Activated CD4-positive, alpha-beta T cell treated with anti-CD3 and anti-CD28 coated beads, Interleukin-2, amount 10 ng/mL, durations not matched to agents 24 days and 14 days (primary cell): ENCODE data around the gene COL20A1. TPM values are rescaled to one million over a fixed set of nuclear protein-coding genes. Genes with fewer than 3 reads are reported as not detected.

ENCODE experiments used
- DNase-seq: peaks from one replicate; pipeline ENCODE4 v3.0.0; 2022
- H3K27ac Mint-ChIP-seq: one replicate; pipeline ENCODE4 v1.8.0; 2022; ENCODE audit warnings: mild to moderate bottlenecking, mixed read lengths
- H3K27me3 Mint-ChIP-seq: one replicate; pipeline ENCODE4 v1.8.0; 2022; ENCODE audit warnings: mixed read lengths
- H3K36me3 Mint-ChIP-seq: one replicate; pipeline ENCODE4 v1.8.0; 2022; ENCODE audit warnings: low read depth, mild to moderate bottlenecking, mixed read lengths
- H3K4me1 Mint-ChIP-seq: one replicate; pipeline ENCODE4 v1.8.0; 2021; ENCODE audit warnings: mixed read lengths
- H3K4me3 Mint-ChIP-seq: one replicate; pipeline ENCODE4 v1.8.0; 2022; ENCODE audit warnings: mild to moderate bottlenecking, moderate library complexity, mixed read lengths
- H3K9me3 Mint-ChIP-seq: one replicate; pipeline ENCODE4 v1.8.0; 2021; ENCODE audit warnings: mixed read lengths
- intact Hi-C: fragments of 100-400 bp; cut with micrococcal nuclease; formaldehyde crosslinking; loops from one replicate; pipeline ENCODE4 v1.15.1; 2023
- total RNA-seq: library from RNA; stranded (reverse); gene quantifications from 2 replicates; pipeline ENCODE4 v1.2.3, GENCODE V29; 2022

COL20A1 gene
- total RNA-seq, 1 donor from 2014 or later: not detected

DNA sequence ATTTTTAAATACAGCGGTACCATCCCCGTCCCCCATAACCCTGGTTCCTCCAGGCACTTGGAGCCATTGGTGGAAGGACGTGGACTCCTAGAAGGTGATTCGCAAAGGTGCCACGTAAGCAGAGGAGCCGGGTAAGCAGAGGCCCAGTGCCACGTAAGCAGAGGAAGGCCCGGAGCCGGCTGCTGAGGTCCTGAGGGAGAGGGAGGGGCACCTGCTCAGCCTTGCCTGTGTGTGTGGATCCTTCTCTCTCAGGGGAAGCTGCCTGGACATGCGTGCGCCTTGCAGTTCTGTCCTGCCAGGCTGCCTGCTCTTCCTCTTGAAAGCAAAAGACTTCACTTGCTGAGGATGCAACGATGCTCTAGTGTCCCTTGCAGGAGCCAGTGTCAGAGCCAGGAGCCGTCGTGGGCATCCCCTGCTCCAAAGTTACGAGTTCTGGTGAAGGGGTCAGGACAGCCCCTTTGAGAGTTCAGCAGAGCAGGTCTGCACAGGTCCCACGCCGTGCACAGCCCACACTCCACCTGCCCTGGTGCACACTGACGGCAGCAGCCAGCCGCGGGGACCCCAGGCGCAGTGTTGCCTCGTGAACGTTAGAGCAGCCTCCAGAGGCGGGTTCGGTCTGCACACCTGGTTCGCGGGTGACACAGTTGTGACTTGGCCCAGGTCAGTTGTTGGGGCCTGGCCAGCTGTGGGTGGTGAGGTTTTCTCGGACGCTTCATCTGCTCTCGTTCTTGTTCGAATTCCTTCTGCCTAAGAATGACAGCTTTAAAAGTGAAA is 36.9 kb upstream of the COL20A1 start:
- no peaks in the 10 kb centered on the region for H3K9me3 Mint-ChIP-seq

DNA sequence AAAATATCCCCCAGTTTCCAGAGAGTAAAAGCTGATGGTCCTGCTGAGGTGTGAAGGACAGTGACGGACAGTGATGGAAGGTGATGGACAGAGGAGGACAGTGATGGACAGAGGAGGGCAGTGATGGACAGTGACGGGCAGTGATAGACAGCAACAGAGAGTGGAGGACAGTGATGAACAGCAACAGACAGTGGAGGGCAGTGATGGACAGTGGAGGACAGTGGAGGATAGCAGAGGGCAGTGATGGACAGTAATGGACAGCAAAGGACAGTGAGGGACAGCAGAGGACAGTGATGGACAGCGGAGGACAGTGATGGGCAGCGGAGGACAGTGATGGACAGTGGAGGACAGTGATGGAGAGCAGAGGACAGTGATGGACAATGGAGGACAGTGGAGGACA is 36.0 kb upstream of the COL20A1 start:
- intact Hi-C loops: no loop called here
- no peak overlapping the region for H3K27ac Mint-ChIP-seq
- no peaks in the 10 kb centered on the region for H3K4me1 Mint-ChIP-seq
- no peaks in the 10 kb centered on the region for H3K9me3 Mint-ChIP-seq
- no peak overlapping the region for H3K4me3 Mint-ChIP-seq
- no peak for DNase-seq
- H3K36me3 Mint-ChIP-seq: no peaks in the 10 kb centered on the region
- peaks cover 34% of the 10 kb centered on the region for H3K27me3 Mint-ChIP-seq

More for the DNA sequence above, 36.9 kb upstream of the COL20A1 start:
- DNase-seq: no peak
- peaks cover 30% of the 10 kb centered on the region for H3K27me3 Mint-ChIP-seq
- no peak overlapping the region for H3K27ac Mint-ChIP-seq
- intact Hi-C loops: no loop called here
- no peaks in the 10 kb centered on the region for H3K4me1 Mint-ChIP-seq
- no peak overlapping the region for H3K4me3 Mint-ChIP-seq
- no peaks in the 10 kb centered on the region for H3K36me3 Mint-ChIP-seq

DNA sequence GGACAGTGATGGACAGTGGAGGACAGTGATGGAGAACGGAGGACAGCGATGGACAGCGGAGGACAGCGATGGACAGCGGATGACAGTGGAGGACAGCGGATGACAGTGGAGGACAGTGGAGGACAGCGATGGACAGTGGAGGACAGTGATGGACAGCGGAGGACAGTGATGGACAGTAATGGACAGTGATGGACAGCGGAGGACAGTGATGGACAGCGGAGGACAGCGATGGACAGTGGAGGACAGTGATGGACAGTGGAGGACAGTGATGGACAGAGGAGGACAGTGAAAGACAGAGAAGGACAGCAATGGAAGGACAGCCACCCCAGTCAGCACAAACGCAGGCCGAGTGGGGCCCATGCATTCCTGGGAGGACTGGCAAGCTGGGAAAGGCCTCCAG is 35.4 kb upstream of the COL20A1 start:
- intact Hi-C loops: no loop called here
- no peaks in the 10 kb centered on the region for H3K9me3 Mint-ChIP-seq
- peak overlapping the region; percentile 28 for H3K27ac Mint-ChIP-seq
- peaks cover 34% of the 10 kb centered on the region for H3K27me3 Mint-ChIP-seq
- H3K4me3 Mint-ChIP-seq: no peak overlapping the region
- DNase-seq: no peak
- peaks cover 2% of the 10 kb centered on the region for H3K4me1 Mint-ChIP-seq
- no peaks in the 10 kb centered on the region for H3K36me3 Mint-ChIP-seq

DNA sequence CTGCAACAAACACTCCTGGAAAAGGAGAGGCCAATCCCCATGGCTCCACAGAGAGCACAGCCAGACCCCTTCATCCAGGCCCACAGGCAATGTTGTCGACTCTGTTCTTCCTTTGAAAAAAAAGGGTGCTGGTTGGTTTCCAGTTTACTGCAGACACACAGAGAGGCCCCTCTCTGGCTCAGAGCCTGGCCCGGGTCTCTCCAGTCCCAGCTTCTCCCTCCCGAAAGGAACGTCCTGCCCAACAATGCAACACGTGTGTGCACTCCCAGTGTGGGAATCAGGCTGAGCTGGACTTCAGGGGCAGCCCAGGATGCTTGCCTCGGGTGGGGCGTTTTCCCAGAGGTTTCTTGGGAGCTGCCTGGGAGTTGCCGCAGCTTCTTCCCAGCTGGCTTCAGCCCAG is 34.2 kb upstream of the COL20A1 start:
- H3K27me3 Mint-ChIP-seq: peaks cover 30% of the 10 kb centered on the region
- H3K4me3 Mint-ChIP-seq: no peak overlapping the region
- DNase-seq: no peak
- H3K4me1 Mint-ChIP-seq: peaks cover 2% of the 10 kb centered on the region
- H3K9me3 Mint-ChIP-seq: no peaks in the 10 kb centered on the region
- H3K27ac Mint-ChIP-seq: no peak overlapping the region
- intact Hi-C loops: no loop called here
- H3K36me3 Mint-ChIP-seq: no peaks in the 10 kb centered on the region

DNA sequence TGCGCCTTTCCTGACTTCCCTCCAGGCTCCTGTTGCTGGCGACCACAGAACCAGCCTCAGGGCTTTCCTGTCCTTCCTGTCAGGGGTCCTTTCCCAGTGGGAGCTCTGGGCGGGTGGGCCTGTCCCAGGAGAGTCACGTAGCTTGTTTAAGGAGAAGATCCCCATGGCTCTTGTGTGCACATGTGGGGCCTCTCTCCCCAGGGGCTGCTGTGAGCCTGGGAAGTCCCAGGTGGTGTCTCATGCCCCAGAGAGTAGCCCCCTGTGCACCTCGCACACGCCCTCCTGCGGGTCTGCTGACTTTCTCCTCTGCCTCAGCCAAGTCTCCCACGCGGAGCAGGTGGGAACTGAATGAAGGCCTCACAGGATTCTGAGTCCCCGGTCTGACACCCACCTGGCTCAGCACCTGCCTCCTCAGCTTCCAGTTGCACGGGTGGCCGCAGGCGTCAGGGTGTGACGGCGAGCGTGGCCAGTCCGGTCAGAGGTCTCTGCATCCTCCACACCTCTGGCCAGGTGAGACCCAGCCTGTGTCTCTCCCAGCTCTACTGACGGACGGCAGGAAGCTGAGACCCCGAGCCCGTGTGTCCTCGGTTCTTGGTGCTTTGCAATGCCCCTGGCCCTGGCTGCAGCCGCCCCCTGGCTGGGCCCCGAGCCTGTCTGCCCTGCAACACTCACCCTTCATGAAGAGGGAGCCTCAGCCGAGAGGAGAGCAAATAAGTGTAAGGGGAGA is 33.1 kb upstream of the COL20A1 start:
- H3K27ac Mint-ChIP-seq: no peak overlapping the region
- H3K27me3 Mint-ChIP-seq: peaks cover 29% of the 10 kb centered on the region
- H3K4me3 Mint-ChIP-seq: no peak overlapping the region
- DNase-seq: no peak
- intact Hi-C loops: no loop called here
- H3K4me1 Mint-ChIP-seq: peaks cover 2% of the 10 kb centered on the region
- H3K9me3 Mint-ChIP-seq: no peaks in the 10 kb centered on the region
- no peaks in the 10 kb centered on the region for H3K36me3 Mint-ChIP-seq

DNA sequence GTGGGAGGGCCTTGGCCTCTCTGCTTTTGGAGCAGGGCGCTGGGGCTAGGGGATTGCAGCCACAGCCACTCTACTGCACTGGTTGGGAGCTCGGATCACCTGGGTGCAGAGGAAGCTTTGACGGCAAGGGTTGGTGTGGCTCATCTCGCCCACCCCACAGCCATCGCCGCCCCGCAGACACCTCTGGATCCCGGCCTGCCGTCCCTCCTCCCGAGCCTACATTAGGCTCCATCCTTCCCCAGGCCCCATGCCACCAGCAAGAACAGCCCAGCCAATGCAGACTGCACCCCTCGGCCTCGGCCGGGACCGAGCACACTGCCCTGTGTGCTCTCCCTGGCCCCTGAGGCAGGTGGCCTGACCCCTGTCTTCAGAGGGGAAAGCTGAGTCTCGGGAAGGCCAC is 32.5 kb upstream of the COL20A1 start:
- intact Hi-C loops: no loop called here
- H3K36me3 Mint-ChIP-seq: no peaks in the 10 kb centered on the region
- DNase-seq: no peak
- no peak overlapping the region for H3K4me3 Mint-ChIP-seq
- H3K27me3 Mint-ChIP-seq: peaks cover 24% of the 10 kb centered on the region
- peaks cover 2% of the 10 kb centered on the region for H3K4me1 Mint-ChIP-seq
- no peaks in the 10 kb centered on the region for H3K9me3 Mint-ChIP-seq
- no peak overlapping the region for H3K27ac Mint-ChIP-seq

DNA sequence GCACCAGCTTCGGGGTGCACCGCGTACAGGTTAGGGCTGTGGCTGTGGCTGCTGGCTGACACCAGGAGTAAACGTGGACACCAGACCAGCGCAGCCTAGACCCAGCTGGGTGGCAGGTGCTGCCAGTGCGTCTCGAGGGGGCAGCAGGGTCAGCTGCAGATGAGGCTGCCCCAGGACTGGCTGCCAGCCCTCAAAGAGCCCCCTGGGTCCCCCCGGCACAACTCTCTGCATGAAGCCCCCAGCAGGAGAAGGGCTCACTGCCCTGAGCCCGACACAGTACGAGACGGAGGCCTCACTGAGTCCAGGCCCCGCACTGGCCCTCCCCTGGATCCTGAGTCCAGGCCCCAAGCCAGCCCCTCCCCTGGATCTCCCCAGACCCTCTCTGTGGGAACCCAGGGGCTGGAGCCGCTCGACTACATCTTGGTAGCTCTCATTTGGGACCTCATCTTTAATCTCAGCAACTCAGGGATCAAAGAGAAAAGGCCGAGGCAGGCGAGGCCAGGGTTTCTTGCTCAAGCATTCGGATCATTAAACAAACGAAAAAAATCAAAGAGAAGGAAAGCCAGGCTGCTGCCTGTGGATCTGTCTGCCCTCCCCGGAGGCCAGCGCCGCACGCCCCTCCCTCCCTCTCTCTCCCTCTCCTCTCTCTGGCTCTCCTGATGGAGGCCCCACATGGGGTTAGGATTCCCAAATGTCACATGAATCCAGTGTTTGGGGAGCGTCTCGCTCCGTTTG is 31.8 kb upstream of the COL20A1 start:
- intact Hi-C loops: no loop called here

DNA sequence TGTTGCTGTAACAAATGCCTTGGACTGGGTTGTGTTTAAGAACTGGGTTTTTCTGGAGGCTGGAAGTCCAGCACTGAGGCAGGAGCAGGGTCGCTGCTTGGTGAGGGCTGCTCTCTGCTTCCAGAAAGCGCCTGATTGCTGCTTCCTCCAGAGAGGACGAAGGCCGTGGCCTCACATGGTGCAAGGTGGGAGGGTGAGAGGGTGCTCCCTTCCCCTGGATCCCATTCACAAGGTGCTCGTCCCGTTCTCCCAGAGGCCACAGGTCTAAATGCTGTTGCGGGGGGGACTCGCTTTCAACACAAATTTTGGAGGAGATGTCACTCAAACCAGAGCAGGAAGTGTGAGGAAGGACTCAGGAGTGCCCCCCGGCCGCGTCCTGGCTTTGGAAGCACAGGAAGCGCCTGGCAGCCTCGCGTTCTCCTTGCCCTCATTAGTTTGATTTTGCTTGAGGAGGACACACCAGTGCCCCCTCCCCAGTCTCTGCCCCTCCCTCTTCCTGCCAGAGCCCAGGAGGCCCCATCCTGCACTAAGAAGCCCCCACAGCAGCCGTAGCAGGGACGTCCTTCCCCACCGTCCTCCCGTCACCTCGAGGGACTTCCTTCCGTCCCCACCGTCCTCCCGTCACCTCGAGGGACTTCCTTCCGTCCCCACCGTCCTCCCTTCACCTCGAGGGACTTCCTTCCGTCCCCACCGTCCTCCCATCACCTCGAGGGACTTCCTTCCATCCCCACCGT is 31.0 kb upstream of the COL20A1 start:
- intact Hi-C loops: no loop called here
- H3K9me3 Mint-ChIP-seq: no peaks in the 10 kb centered on the region
- no peak overlapping the region for H3K27ac Mint-ChIP-seq
- DNase-seq: no peak
- peak overlapping the region; percentile 47 for H3K4me3 Mint-ChIP-seq
- H3K36me3 Mint-ChIP-seq: no peaks in the 10 kb centered on the region
- peaks cover 14% of the 10 kb centered on the region for H3K27me3 Mint-ChIP-seq
- H3K4me1 Mint-ChIP-seq: peaks cover 2% of the 10 kb centered on the region

More for the DNA sequence above, 31.8 kb upstream of the COL20A1 start:
- Mint-ChIP-seq H3K4me1 (peaks cover 2% of the 10 kb centered on the region), H3K27ac (no peak overlapping the region), H3K4me3 (no peak overlapping the region), H3K9me3 (no peaks in the 10 kb centered on the region), H3K27me3 (peaks cover 18% of the 10 kb centered on the region), H3K36me3 (no peaks in the 10 kb centered on the region)
- no peak for DNase-seq

DNA sequence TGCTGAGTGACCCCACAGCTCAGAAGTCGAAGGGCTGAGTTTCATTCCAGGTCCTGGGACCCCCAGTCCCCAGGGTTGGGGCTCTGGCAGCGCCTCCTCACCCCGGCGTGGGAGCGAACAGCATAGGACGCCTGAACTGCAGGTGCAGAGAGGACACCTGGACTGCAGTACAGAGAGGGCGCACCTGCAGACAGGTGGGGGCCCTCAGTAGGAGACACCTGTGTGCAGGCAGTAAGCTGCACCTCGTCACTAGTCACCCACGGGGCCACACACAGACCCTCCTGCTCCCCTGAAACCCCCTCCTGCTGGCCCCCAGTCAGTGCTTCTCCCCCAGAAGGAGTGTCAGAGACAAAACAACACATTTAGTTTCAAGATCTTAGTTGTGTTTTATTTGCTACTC is 30.1 kb upstream of the COL20A1 start:
- H3K27me3 Mint-ChIP-seq: peaks cover 12% of the 10 kb centered on the region
- intact Hi-C loops: no loop called here
- no peak for DNase-seq

GRCh38 chr20:63264000-63264399 is 29.0 kb upstream of the COL20A1 start:
- intact Hi-C loops: no loop called here
- Mint-ChIP-seq H3K9me3 (no peaks in the 10 kb centered on the region), H3K27ac (no peak overlapping the region), H3K4me3 (no peak overlapping the region), H3K4me1 (peaks cover 2% of the 10 kb centered on the region), H3K36me3 (no peaks in the 10 kb centered on the region), H3K27me3 (peaks cover 12% of the 10 kb centered on the region)
- no peak for DNase-seq

More for the DNA sequence above, 30.1 kb upstream of the COL20A1 start:
- H3K4me1 Mint-ChIP-seq: peaks cover 2% of the 10 kb centered on the region
- no peak overlapping the region for H3K4me3 Mint-ChIP-seq
- no peaks in the 10 kb centered on the region for H3K9me3 Mint-ChIP-seq
- no peaks in the 10 kb centered on the region for H3K36me3 Mint-ChIP-seq
- H3K27ac Mint-ChIP-seq: no peak overlapping the region

GRCh38 chr20:63264519-63264918 is 28.5 kb upstream of the COL20A1 start:
- H3K4me3 Mint-ChIP-seq: no peak overlapping the region
- peaks cover 12% of the 10 kb centered on the region for H3K27me3 Mint-ChIP-seq
- H3K27ac Mint-ChIP-seq: no peak overlapping the region
- H3K36me3 Mint-ChIP-seq: no peaks in the 10 kb centered on the region
- no peak for DNase-seq
- peaks cover 2% of the 10 kb centered on the region for H3K4me1 Mint-ChIP-seq
- no peaks in the 10 kb centered on the region for H3K9me3 Mint-ChIP-seq
- intact Hi-C loops: no loop called here

DNA sequence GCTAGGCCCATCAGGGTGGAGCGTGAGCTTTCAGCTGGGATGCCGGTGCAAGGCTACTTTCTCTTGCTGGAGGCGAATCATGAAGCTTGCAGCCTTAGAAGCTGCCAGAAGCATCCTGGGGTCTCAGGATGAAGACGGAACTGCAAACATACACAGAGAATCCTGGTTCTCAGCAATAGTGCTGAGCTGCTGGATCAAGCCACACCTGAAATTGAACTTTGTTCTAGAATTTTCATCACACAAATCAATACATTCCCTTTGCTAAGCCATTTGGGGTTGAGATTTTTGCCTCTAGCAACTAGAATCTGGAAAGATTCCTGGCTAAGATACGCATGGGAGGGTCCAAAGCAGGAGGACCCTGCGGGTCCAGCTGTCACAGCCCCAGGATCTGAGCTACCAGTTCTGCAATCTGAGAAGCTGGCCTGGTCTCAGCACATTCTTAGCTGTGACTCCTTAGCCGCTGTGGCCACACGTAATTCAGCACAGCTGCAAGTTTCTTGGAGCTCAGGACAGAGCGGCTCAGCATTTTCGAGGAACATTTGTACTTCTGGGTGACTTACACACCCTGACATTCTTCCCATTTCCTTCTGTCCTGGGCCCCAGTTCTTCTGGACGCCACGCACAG is 27.0 kb upstream of the COL20A1 start:
- intact Hi-C loops: no loop called here
- Mint-ChIP-seq H3K36me3 (no peaks in the 10 kb centered on the region), H3K4me3 (no peak overlapping the region), H3K4me1 (peaks cover 4% of the 10 kb centered on the region), H3K27ac (no peak overlapping the region), H3K9me3 (no peaks in the 10 kb centered on the region), H3K27me3 (peaks cover 13% of the 10 kb centered on the region)
- no peak for DNase-seq

- Mint-ChIP-seq H3K36me3 (no peaks in the 10 kb centered on the region), H3K9me3 (no peaks in the 10 kb centered on the region), H3K4me3 (no peak overlapping the region), H3K27me3 (peaks cover 12% of the 10 kb centered on the region), H3K27ac (no peak overlapping the region), H3K4me1 (peaks cover 10% of the 10 kb centered on the region)
- intact Hi-C loops: no loop called here
- no peak for DNase-seq
These were observed 25.3 kb upstream of the COL20A1 start for GRCh38 chr20:63267691-63268090.
